Spleen (tissue), 7 donors: ENCODE results near the gene SH3BGRL2.

Experiments
- CTCF ChIP-seq, 11 experiments: fragments of 200-600 bp in 7 of 11; fragments of 450-650 bp in 4 of 11; sonication (generic) in 4 of 11; IDR thresholded peaks in 8 of 11; conservative IDR thresholded peaks in 3 of 11; 1 replicate in 7 of 11; 2 replicates in 4 of 11; pipeline versions ENCODE4 v1.4.0 to v1.8.0; 2016 to 2021; ENCODE audit warnings: antibody characterized with exemption in 11 of 11, inconsistent platforms in 4 of 11, mild to moderate bottlenecking in 1 of 11
- POLR2A ChIP-seq, 3 donors: fragments of 450-650 bp; IDR thresholded peaks; one replicate each; pipeline ENCODE4 v1.5.1; 2017; ENCODE audit warnings: antibody characterized with exemption in 3 of 3, mild to moderate bottlenecking in 1 of 3
- POLR2AphosphoS5 ChIP-seq, 3 donors: sonication (generic); formaldehyde crosslinking; IDR thresholded peaks; one replicate each; pipeline ENCODE4 v1.5.1; 2017; ENCODE audit warnings: antibody characterized with exemption in 3 of 3
- donor health status: DM: no; HTN: no; CAD: no; lungs with moderate emphysema.
- donor health status: DM: no; HTN: no; CAD: no.
- donor health status: DM: no; HTN: no; CAD: no.

GRCh38 chr6:79614326-79615305 lies 16.5 kb upstream of the SH3BGRL2 start:
- TF ChIP-seq CTCF (IDR thresholded peaks at IDR 0.05 in 8 of 11, conservative IDR thresholded peaks at IDR 0.05 in 3 of 11) (no peak), POLR2A (IDR thresholded peaks at IDR 0.05) (no peak), POLR2AphosphoS5 (IDR thresholded peaks at IDR 0.05) (no peak)
